ENCODE data around the gene SRBD1. TPM values are rescaled to one million over a fixed set of nuclear protein-coding genes. Genes with fewer than 3 reads are reported as not detected.

Gene SRBD1
- total RNA-seq, 1 donor from 2014 or later: 78.6 TPM

DNA sequence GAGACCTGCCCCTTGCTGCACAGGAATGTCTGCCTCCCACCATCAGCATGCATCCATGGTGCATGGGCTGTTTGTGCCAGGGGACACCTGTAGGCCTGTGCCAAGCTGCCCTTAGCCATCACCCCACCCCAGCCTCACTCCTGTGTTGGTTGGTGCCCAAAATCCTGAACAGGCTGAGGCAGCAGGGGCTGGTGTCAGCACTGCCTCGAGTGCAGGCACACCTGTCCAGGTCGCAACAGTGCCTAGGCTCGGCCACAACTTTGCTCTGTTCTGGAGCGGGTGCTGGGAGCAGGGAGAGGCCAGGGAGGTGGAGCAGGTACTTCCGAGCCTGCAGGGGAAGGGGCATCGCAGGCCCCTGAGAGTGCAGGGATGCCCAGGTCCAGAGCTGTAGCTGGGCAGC, 69.1 kb downstream of the SRBD1 start:
- no peak for DNase-seq

DNA sequence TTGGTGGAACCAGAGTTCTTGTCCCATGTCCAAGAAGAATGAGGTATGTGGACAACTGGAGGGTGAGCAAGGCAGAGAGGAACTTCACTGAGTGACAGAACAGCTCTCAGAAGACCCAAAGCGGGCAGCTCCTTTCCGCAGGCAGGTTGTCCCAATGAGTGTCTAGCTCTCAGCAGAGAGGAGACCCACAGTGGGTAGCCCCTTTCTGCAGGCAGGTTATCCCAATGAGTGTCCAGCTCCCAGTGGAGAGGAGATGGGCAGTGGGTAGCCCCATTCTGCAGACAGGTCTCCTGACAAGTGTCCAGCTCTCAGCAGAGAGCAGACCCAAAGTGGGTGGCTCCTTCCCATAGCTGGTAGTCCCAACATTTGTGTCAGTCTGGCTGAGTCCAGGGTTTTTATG, 69.6 kb downstream of the SRBD1 start:
- DNase-seq: no peak

DNA sequence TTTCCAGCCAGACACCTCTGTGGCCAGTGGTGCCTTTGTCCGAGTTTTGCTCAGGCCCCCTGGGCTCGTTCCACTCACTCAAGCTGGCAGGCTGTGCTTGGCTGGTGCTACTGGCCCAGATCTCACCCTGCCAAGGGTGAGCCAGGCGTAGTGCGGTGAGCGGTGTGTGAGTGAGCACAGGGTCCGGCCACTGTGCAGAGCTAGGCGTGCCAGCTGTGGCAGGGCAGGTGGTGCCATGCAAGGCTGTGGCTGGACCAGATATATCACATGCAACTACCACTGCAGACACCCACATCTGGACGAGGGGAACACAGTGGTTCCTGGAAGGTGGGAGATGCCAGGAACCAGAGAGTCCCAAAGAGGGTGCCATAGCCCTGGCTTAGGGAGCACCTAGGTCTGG, 70.1 kb downstream of the SRBD1 start:
- DNase-seq: no peak

- DNase-seq: no peak
Observed at GRCh38 chr2:45533771-45534170, 77.3 kb downstream of the SRBD1 start.

GRCh38 chr2:45532181-45532580, 78.9 kb downstream of the SRBD1 start:
- DNase-seq: no peak

GRCh38 chr2:45524016-45524415, 87.1 kb downstream of the SRBD1 start:
- no peak for DNase-seq

GRCh38 chr2:45518546-45518945, 92.5 kb downstream of the SRBD1 start:
- DNase-seq: no peak

- DNase-seq: no peak
Observed at GRCh38 chr2:45510701-45511420, 100.2 kb downstream of the SRBD1 start.

DNA sequence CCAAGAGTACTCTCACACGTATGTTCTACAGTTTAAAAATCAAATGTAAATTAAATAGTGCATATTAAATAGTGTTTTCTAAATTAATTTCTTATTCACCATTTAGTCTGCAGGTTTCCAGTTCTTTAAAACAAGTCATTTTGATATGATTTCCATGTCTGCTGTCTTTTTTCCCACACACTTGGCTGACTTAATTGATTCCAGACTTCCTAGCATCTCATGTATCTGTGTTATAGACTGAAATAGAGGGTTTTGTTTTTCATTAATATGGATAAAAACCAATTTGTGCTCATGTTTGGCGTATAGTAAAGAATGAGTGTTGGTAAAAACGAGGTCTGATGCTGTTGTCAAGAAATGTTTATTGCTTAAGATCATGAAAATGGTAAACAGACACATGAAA, 104.3 kb downstream of the SRBD1 start:
- DNase-seq: no peak

GRCh38 chr2:45505138-45505537, 105.9 kb downstream of the SRBD1 start:
- no peak for DNase-seq

DNA sequence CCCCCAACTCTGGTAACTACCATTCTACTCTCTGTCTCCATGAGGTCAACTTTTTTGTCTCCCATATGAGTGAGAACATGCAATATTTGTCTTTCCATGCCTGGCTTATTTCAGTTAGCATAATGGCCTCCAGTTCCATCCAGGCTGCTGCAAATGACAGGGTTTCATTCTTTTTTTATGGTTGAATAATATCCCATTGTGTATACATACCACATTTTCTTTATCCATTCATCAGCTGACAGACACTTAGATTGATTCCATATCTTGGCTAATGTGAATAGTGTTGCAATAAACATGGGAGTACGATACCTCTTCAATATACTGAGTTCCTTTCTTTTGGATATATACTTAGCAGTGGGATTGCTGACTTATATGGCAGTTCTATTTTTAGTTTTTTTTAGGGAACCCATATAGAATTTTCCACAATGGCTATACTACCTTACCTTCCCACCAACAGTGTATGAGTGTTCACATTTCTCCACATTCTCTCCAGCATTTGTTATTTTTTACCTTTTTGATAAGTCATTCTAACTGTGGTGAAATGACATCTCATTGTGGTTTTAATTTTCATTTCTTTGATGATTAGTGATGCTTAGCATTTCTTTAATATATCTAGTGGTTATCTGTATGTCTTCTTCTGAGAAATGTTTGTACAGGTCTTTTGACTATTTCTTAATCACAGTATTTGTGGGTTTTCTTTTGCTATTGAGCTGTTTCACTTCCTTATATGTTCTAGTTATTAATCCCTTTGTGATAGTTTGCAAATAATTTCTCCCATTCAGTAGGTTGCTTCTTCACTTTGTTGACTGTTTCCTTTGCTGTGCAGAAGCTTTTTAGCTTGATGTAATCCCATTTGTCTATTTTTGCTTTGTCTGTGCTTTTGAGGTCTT, 112.2 kb downstream of the SRBD1 start:
- no peak for DNase-seq

DNA sequence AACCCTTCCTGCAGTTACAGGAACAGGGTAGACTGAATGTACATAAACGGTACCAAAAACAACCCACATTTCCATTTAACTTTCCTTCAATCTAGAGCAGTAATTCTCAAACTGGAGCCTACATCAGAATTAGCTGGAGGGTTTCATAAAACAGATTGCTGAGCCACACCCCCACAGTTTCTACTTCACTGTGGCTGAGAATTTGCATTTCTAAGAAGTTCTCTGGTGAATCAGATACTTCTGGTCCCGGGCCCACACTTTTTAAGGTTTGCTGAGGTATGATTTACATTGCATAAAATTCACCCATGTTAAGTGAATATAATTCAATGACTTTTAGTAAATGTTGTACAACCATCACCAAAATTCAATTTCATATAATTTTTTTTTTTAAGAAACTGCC, 113.7 kb downstream of the SRBD1 start:
- no peak for DNase-seq

DNA sequence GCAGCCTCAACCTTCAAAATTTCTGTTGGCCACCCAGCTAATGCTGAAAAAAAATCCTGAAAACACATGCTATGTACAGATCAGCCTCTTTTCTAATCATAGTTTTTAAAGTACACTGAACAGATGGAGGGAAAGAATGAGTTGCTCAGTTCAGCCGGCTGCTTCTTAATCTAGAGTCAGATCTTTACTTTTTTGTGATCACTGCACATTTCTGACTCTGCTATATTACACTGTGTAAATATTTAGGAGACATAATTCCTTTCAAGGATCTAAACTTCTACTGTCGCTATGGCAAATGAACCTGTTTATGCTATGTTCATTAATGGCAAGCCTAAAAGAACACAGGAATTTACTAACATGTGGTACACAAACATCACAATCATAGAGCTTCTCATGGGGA, 114.2 kb downstream of the SRBD1 start:
- no peak for DNase-seq

DNA sequence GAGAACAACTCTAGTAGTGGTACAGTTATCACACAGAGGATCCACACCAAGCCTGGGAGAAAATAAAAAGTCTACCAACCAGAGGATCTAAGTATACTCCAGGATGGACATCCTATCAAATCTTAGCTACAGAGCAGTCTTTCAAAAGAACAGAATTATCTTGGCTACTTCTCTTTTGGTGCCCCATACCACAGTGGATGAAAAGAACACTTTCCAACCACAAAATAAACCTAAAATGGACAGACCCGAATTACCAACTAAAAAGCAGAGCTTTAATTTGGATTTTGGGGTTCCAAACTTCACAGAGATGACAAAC, 116.1 kb downstream of the SRBD1 start:
- DNase-seq: no peak

- no peak for DNase-seq
Observed at GRCh38 chr2:45494275-45494977, 116.6 kb downstream of the SRBD1 start.

GRCh38 chr2:45484965-45485364, 126.1 kb downstream of the SRBD1 start:
- no peak for DNase-seq

DNA sequence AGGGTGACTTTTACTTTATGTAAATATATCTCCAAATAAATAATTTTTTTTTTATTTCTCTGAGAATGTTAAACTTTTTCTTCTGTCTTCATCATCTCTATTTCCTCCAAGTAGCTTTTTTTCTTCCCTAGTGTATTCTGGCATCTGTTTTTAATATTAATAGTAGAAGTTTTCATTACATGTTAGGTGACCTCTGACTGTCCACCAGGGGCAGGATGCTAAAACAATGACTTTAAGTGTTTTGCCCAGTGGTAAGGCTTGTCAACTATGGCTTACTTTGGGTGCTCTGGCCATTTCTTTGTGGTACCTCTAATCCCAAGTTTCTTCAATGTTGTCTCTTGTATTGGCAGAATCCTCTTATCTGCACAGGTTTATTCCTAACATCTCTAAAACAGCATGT, 127.1 kb downstream of the SRBD1 start:
- no peak for DNase-seq

DNA sequence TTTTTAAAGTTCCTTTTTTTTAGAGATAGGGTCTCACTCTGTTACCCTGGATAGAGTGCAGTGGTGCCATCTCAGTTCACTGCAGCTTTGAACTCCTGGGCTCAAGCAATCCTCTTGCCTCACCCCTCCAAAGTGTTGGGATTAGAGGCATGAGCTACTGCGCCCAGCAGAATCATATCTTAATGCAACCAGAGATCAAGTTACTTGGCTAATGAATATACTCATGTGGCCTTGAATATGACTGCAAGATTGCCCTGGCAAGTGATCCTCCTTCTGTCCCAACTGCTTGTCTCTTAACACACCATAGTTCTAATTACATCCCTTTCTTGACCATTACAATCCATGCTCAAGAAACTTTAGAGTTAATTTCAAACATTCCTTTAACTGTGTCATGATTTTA, 133.5 kb downstream of the SRBD1 start:
- DNase-seq: no peak

GRCh38 chr2:45470531-45470930, 140.5 kb downstream of the SRBD1 start:
- DNase-seq: no peak

GRCh38 chr2:45469314-45470099, 141.6 kb downstream of the SRBD1 start:
- DNase-seq: no peak

GRCh38 chr2:45468279-45468678, 142.8 kb downstream of the SRBD1 start:
- DNase-seq: no peak

GRCh38 chr2:45466053-45466452, 145.0 kb downstream of the SRBD1 start:
- no peak for DNase-seq

DNA sequence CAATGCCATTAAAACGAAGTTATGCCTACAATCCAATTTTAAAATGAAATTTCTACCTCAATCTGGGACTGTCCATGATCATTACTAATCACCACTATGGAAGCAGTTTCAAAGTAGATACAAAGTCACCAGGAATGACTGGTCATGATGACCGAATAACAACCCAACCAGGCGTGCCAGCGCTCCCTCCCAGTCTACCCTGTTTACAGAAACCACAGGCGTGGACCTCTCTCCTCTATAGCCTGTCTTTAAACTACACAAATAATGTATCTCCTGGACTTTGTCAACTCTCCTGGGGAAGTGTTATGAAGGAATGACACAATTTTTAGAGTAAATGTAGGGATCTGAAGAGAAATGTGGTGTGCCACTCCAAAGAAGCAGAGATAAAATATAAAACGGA, 150.2 kb downstream of the SRBD1 start:
- no peak for DNase-seq
